H1 (cell line): ENCODE measurements around the gene SAMD9. TPM values are rescaled to one million over a fixed set of nuclear protein-coding genes. Genes with fewer than 3 reads are reported as not detected.

Experiments used
- CTCF ChIA-PET: fragments of 300-600 bp; sonication (Branson Sonifier 250); formaldehyde crosslinking; loops from one replicate; lab custom pipeline; 2021; ENCODE audit not compliant: partially characterized antibody; lab: Charles Lee
- POLR2A ChIA-PET: fragments of 300-600 bp; sonication (Branson Sonifier 250); formaldehyde crosslinking; loops from one replicate; lab custom pipeline; 2021; ENCODE audit warnings: inconsistent platforms; ENCODE audit not compliant: partially characterized antibody; lab: Charles Lee
- DNase-seq, 2 experiments: peaks; one replicate each; pipeline versions ENCODE4 v3.0.0 to v3.0.0-alpha.2; 2010 to 2022; ENCODE audit warnings: low spot score in 2 of 2, low read depth in 1 of 2, mixed read lengths in 1 of 2
- FAIRE-seq: peaks from 2 replicates; lab custom pipeline; 2011; peaks lifted over from hg19 to GRCh38; lab: Jason Lieb, UNC
- H2AFZ ChIP-seq: 2 replicates; pipeline ENCODE4 v1.8.1; 2012; ENCODE audit warnings: low read length, inconsistent platforms
- H2AK5ac ChIP-seq: 2 replicates; pipeline ENCODE4 v1.6.1; 2013; ENCODE audit warnings: low read depth, low read length
- H2BK120ac ChIP-seq: replicated peaks from 2 replicates; pipeline ENCODE3; 2013; ENCODE audit warnings: low read depth, low read length, inconsistent platforms
- H2BK12ac ChIP-seq: 2 replicates; pipeline ENCODE4 v1.6.1; 2013; ENCODE audit warnings: low read depth, low read length
- H2BK15ac ChIP-seq: 2 replicates; pipeline ENCODE4 v1.6.1; 2013; ENCODE audit warnings: low read length
- H2BK20ac ChIP-seq: 2 replicates; pipeline ENCODE4 v1.6.1; 2013; ENCODE audit warnings: low read length
- H2BK5ac ChIP-seq: 2 replicates; pipeline ENCODE4 v1.6.1; 2013; ENCODE audit warnings: low read depth, low read length
- H3K14ac ChIP-seq: 2 replicates; pipeline ENCODE4 v1.6.1; 2013; ENCODE audit warnings: inconsistent platforms; ENCODE audit not compliant: insufficient read length
- H3K18ac ChIP-seq: 2 replicates; pipeline ENCODE4 v1.6.1; 2013; ENCODE audit warnings: low read length; ENCODE audit errors: extremely low read depth
- H3K23ac ChIP-seq: 2 replicates; pipeline ENCODE4 v1.6.1; 2013; ENCODE audit warnings: inconsistent platforms; ENCODE audit not compliant: insufficient read length
- H3K23me2 ChIP-seq: 2 replicates; pipeline ENCODE4 v1.6.1; 2013; ENCODE audit warnings: low read depth, low read length
- H3K27ac ChIP-seq: 2 replicates; pipeline ENCODE4 v1.6.1; 2011; ENCODE audit warnings: low read depth, low read length, inconsistent platforms
- H3K27me3 ChIP-seq, 4 experiments: replicated peaks in 1 of 4; 1 replicate in 1 of 4; 2 replicates in 3 of 4; pipeline versions ENCODE4 v1.6.1 to v1.8.1; 2011 to 2013; ENCODE audit warnings: low read length in 3 of 4, mild to moderate bottlenecking in 3 of 4, inconsistent platforms in 2 of 4, mixed read lengths in 2 of 4, moderate library complexity in 1 of 4; ENCODE audit not compliant: control insufficient read depth in 3 of 4, insufficient read depth in 3 of 4; ENCODE audit errors: extremely low read depth in 1 of 4
- H3K36me3 ChIP-seq, 4 experiments: 2 replicates each; pipeline versions ENCODE4 v1.6.1 to v1.8.1; 2011 to 2013; ENCODE audit warnings: mild to moderate bottlenecking in 4 of 4, low read length in 3 of 4, moderate library complexity in 2 of 4, control low read depth in 1 of 4, inconsistent platforms in 1 of 4; ENCODE audit not compliant: insufficient read depth in 4 of 4, control insufficient read depth in 2 of 4
- H3K4ac ChIP-seq: replicated peaks from 2 replicates; pipeline ENCODE3; 2013; ENCODE audit warnings: low read length, low read depth, mixed read lengths, inconsistent platforms; ENCODE audit not compliant: insufficient read length
- H3K4me1 ChIP-seq, 4 experiments: replicated peaks in 1 of 4; 1 replicate in 1 of 4; 2 replicates in 3 of 4; pipeline versions ENCODE4 v1.6.1 to v1.8.1; 2011 to 2013; ENCODE audit warnings: low read length in 3 of 4, inconsistent platforms in 2 of 4, mixed read lengths in 1 of 4; ENCODE audit not compliant: insufficient read depth in 4 of 4, control insufficient read depth in 3 of 4
- H3K4me2 ChIP-seq, 2 experiments: 2 replicates each; pipeline versions ENCODE4 v1.6.1 to v1.8.1; 2011 to 2013; ENCODE audit warnings: low read depth in 2 of 2, low read length in 2 of 2, control low read depth in 1 of 2, inconsistent platforms in 1 of 2, mild to moderate bottlenecking in 1 of 2; ENCODE audit not compliant: insufficient read depth in 1 of 2
- H3K4me3 ChIP-seq, 4 experiments: fragments of 200-600, 300-600 bp in 1 of 4; sonication (generic), shearing (Covaris generic), sonication (Bioruptor Twin) in 1 of 4; 2 replicates each; pipeline versions ENCODE4 v1.5.1 to v1.8.1; 2011 to 2016; ENCODE audit warnings: low read length in 4 of 4, low read depth in 3 of 4, control low read depth in 2 of 4, inconsistent platforms in 2 of 4, mild to moderate bottlenecking in 2 of 4, mixed read lengths in 1 of 4, moderate library complexity in 1 of 4; ENCODE audit not compliant: insufficient read depth in 2 of 4; ENCODE audit errors: extremely low read depth in 1 of 4
- H3K56ac ChIP-seq: replicated peaks from 2 replicates; pipeline ENCODE3; 2013; ENCODE audit warnings: low read depth, mild to moderate bottlenecking, mixed read lengths, low read length, inconsistent platforms; ENCODE audit not compliant: insufficient read length
- H3K79me1 ChIP-seq: 2 replicates; pipeline ENCODE4 v1.6.1; 2013; ENCODE audit warnings: low read depth, low read length, control low read depth
- H3K79me2 ChIP-seq, 2 experiments: 2 replicates each; pipeline versions ENCODE4 v1.6.1 to v1.8.1; 2012 to 2013; ENCODE audit warnings: low read length in 2 of 2, mild to moderate bottlenecking in 2 of 2, inconsistent platforms in 1 of 2; ENCODE audit not compliant: insufficient read depth in 2 of 2, control insufficient read depth in 1 of 2
- H3K9ac ChIP-seq, 4 experiments: replicated peaks in 1 of 4; 1 replicate in 1 of 4; 2 replicates in 3 of 4; pipeline versions ENCODE4 v1.6.1 to v1.8.1; 2011 to 2013; ENCODE audit warnings: low read depth in 3 of 4, low read length in 3 of 4, control low read depth in 2 of 4, mild to moderate bottlenecking in 2 of 4, moderate library complexity in 2 of 4, inconsistent platforms in 1 of 4; ENCODE audit errors: extremely low read depth in 1 of 4
- H3K9me3 ChIP-seq, 2 experiments: 2 replicates each; pipeline versions ENCODE4 v1.6.1 to v1.8.1; 2012 to 2013; ENCODE audit warnings: mild to moderate bottlenecking in 2 of 2, moderate library complexity in 2 of 2, control low read depth in 1 of 2, inconsistent platforms in 1 of 2, low read depth in 1 of 2, low read length in 1 of 2, mixed read lengths in 1 of 2; ENCODE audit not compliant: insufficient read depth in 2 of 2
- H4K20me1 ChIP-seq, 2 experiments: replicated peaks in 1 of 2; 2 replicates each; pipeline versions ENCODE3 to v1.8.1; 2011 to 2013; ENCODE audit warnings: inconsistent platforms in 2 of 2, low read length in 2 of 2, mild to moderate bottlenecking in 1 of 2; ENCODE audit not compliant: insufficient read depth in 2 of 2, control insufficient read depth in 1 of 2
- H4K5ac ChIP-seq: 2 replicates; pipeline ENCODE4 v1.6.1; 2013; ENCODE audit warnings: low read length, low read depth, mixed read lengths, inconsistent platforms; ENCODE audit not compliant: insufficient read length
- H4K8ac ChIP-seq: 2 replicates; pipeline ENCODE4 v1.8.0; 2013; ENCODE audit warnings: mild to moderate bottlenecking, moderate library complexity, low read length, inconsistent platforms; ENCODE audit not compliant: insufficient read depth; ENCODE audit errors: extremely low read depth
- H4K91ac ChIP-seq: replicated peaks from 2 replicates; pipeline ENCODE3; 2013; ENCODE audit warnings: low read length, mixed read lengths, inconsistent platforms; ENCODE audit not compliant: insufficient read length
- BRCA1 ChIP-seq: IDR thresholded peaks from 2 replicates; pipeline ENCODE4 v1.6.1; 2012; ENCODE audit warnings: low read depth, low read length, improper control_type of control experiment
- CHD1 ChIP-seq: IDR thresholded peaks from 2 replicates; pipeline ENCODE4 v1.6.1; 2012; ENCODE audit warnings: low read depth, low read length, improper control_type of control experiment
- GTF2F1 ChIP-seq: IDR thresholded peaks from 2 replicates; pipeline ENCODE4 v1.6.1; 2012; ENCODE audit warnings: low read depth, low read length, improper control_type of control experiment, borderline replicate concordance
- HDAC2 ChIP-seq, 2 experiments: fragments of 300-600 bp in 1 of 2; sonication (generic) in 1 of 2; IDR thresholded peaks; 2 replicates each; pipeline ENCODE4 v1.6.1; 2011 to 2012; ENCODE audit warnings: low read depth in 2 of 2, low read length in 2 of 2, mild to moderate bottlenecking in 2 of 2, moderate library complexity in 2 of 2, borderline replicate concordance in 1 of 2, inconsistent platforms in 1 of 2
- RNF2 ChIP-seq: fragments of 200-900, 300-1000 bp; sonication (generic); IDR thresholded peaks from 2 replicates; pipeline ENCODE4 v1.7.1; 2016; ENCODE audit warnings: borderline replicate concordance, low read depth, mild to moderate bottlenecking, antibody characterized with exemption, low read length; ENCODE audit not compliant: poor library complexity, severe bottlenecking; ENCODE audit errors: missing control alignments
- SP1 ChIP-seq: IDR thresholded peaks from 2 replicates; pipeline ENCODE4 v1.6.1; 2011; ENCODE audit warnings: low read depth, low read length
- SP4 ChIP-seq: IDR thresholded peaks from 2 replicates; pipeline ENCODE4 v1.6.1; 2012; ENCODE audit warnings: low read length, inconsistent platforms
- SRF ChIP-seq: IDR thresholded peaks from 2 replicates; pipeline ENCODE4 v1.6.1; 2011; ENCODE audit warnings: mild to moderate bottlenecking, low read depth, low read length, moderate library complexity
- TAF7 ChIP-seq: optimal IDR thresholded peaks from 2 replicates; pipeline ENCODE3; 2011; ENCODE audit warnings: low read depth, mild to moderate bottlenecking, inconsistent platforms, low read length, moderate library complexity, borderline replicate concordance
- TEAD4 ChIP-seq: IDR thresholded peaks from 2 replicates; pipeline ENCODE4 v1.6.1; 2012; ENCODE audit warnings: low read depth, low read length, inconsistent platforms, mixed read lengths
- USF2 ChIP-seq: IDR thresholded peaks from 2 replicates; pipeline ENCODE4 v1.6.1; 2011; ENCODE audit warnings: low read length, improper control_type of control experiment
- WGBS, 2 experiments: shearing (Covaris generic) in 1 of 2; methylation state at CpG; one replicate each; pipeline versions ENCODE4 v1.1.6 to v1.1.7; 2013 to 2015; ENCODE audit warnings: low lambda C conversion rate in 2 of 2, mixed read lengths in 2 of 2, inconsistent platforms in 1 of 2, low coverage in 1 of 2, missing lambda C conversion rate in 1 of 2; ENCODE audit not compliant: insufficient replicate concordance in 2 of 2, insufficient coverage in 1 of 2, insufficient read length in 1 of 2; ENCODE audit errors: extremely low coverage in 1 of 2, missing lambda C conversion rate in 1 of 2; 5-methylcytosine and 5-hydroxymethylcytosine counted together
- polyA plus RNA-seq, 7 experiments: library from polyadenylated mRNA; depleted of rRNA in 3 of 7; stranded (reverse) in 5 of 7; unstranded in 2 of 7; fragments of >200 nt in 5 of 7; fragments of 200-250 nt in 2 of 7; gene quantifications; 1 replicate in 5 of 7; 2 replicates in 1 of 7; 4 replicates in 1 of 7; pipeline versions ENCODE4 v1.2.1 to v1.2.3, GENCODE V29; 2011 to 2013; ENCODE audit warnings: missing spikeins in 2 of 7, mixed read lengths in 2 of 7
- total RNA-seq: library from RNA; stranded (reverse); fragmentation: NEBNext Ultra II Directional; extraction: Animal tissue kit (Norgen Biotek cat#: 25700); gene quantifications from 2 replicates; pipeline ENCODE4 v1.2.1, GENCODE V29; 2021

The SAMD9 gene
- total and polyA plus RNA-seq, 2 of the 8 experiments (the other 6 are each of a cell fraction or from before 2014, with no cell fraction given) = 0.02 TPM; not detected in 1

- Histone ChIP-seq H3K9me3 (0 out of 4 replicates have a peak, but pooled peaks cover 0 to 2% of the 10 kb centered on the region in 2 experiments), H3K23me2 (no peaks in the 10 kb centered on the region), H3K4ac (no peak overlapping the region), H3K9ac (no peak overlapping the region), H3K4me2 (no peak overlapping the region), H3K4me1 (no peaks in the 10 kb centered on the region), H4K20me1 (no peaks in the 10 kb centered on the region), H3K56ac (no peak overlapping the region), H3K18ac (no peak overlapping the region), H4K91ac (no peak overlapping the region), H3K36me3 (no peaks in the 10 kb centered on the region), H2AFZ (no peak overlapping the region), H3K23ac (no peak overlapping the region), H4K5ac (no peak overlapping the region), H2BK5ac (no peak overlapping the region), H3K27me3 (no peaks in the 10 kb centered on the region), H2BK15ac (no peak overlapping the region), H2AK5ac (no peak overlapping the region), H3K14ac (no peak overlapping the region), H3K27ac (no peak overlapping the region), H3K4me3 (no peak overlapping the region), H2BK120ac (no peak overlapping the region), H2BK12ac (no peak overlapping the region), H2BK20ac (no peak overlapping the region), H3K79me2 (no peaks in the 10 kb centered on the region), H3K79me1 (no peaks in the 10 kb centered on the region), H4K8ac (no peak overlapping the region)
- FAIRE-seq (no peak), DNase-seq (no peak)
- ChIA-PET POLR2A (no interaction called here), CTCF (no interaction called here)
- 88% methylated on average over 12 of the region's 12 CpGs; no CpG with 5 or more reads in 1 of the 2 experiments for WGBS, 2 experiments
- no peak for TF ChIP-seq RNF2
- TF ChIP-seq TEAD4 = no peak
- TF ChIP-seq SRF = no peak
- no peak for TF ChIP-seq HDAC2 (IDR thresholded peaks at IDR 0.05; ENCODE audit: borderline replicate concordance in 1 of 2, low read depth in 2 of 2, low read length in 2 of 2)
- TF ChIP-seq TAF7 = no peak
- no peak for TF ChIP-seq CHD1
- TF ChIP-seq GTF2F1 = no peak
- TF ChIP-seq SP1 = no peak
- TF ChIP-seq SP4 = no peak
- TF ChIP-seq BRCA1 = no peak
- TF ChIP-seq USF2 = no peak
Observed at GRCh38 chr7:93120592-93121549, 3.1 kb upstream of the SAMD9 start.
